GM12878 (cell line): ENCODE data around the gene VWA3B. TPM values are rescaled to one million over a fixed set of nuclear protein-coding genes. Genes with fewer than 3 reads are reported as not detected.

Source experiments
- CBX5 ChIP-seq: sonication (generic); IDR thresholded peaks from 2 replicates; pipeline ENCODE4 v1.6.1; 2016; ENCODE audit warnings: low read depth, moderate library complexity, mild to moderate bottlenecking, inconsistent platforms
- CHD4 ChIP-seq: fragments of 200-600 bp; sonication (generic); IDR thresholded peaks from 2 replicates; pipeline ENCODE4 v1.6.1; 2016; ENCODE audit warnings: mild to moderate bottlenecking
- GATAD2B ChIP-seq: fragments of 450-650 bp; conservative IDR thresholded peaks from 2 replicates; pipeline ENCODE4 v1.6.1; 2017; ENCODE audit warnings: low read depth, mild to moderate bottlenecking, moderate library complexity
- MEF2B ChIP-seq: fragments of 450-650 bp; IDR thresholded peaks from 2 replicates; pipeline ENCODE4 v1.6.1; 2018; ENCODE audit warnings: mild to moderate bottlenecking, moderate library complexity; ENCODE audit not compliant: partially characterized antibody, poor library complexity, severe bottlenecking
- RAD21 ChIP-seq: IDR thresholded peaks from 2 replicates; pipeline ENCODE4 v1.6.1; 2011; ENCODE audit warnings: mild to moderate bottlenecking, low read depth, low read length, moderate library complexity; ENCODE audit not compliant: insufficient read depth
- RB1 ChIP-seq: fragments of 450-650 bp; formaldehyde crosslinking; IDR thresholded peaks from 2 replicates; pipeline ENCODE4 v1.6.1; 2017; ENCODE audit warnings: mild to moderate bottlenecking, borderline replicate concordance
- SMC3 ChIP-seq: IDR thresholded peaks from 2 replicates; pipeline ENCODE4 v1.6.1; 2011; ENCODE audit warnings: low read length, improper control_type of control experiment, borderline replicate concordance
- SPI1 ChIP-seq: IDR thresholded peaks from 2 replicates; pipeline ENCODE4 v1.6.1; 2011; ENCODE audit warnings: low read depth, mild to moderate bottlenecking, low read length, moderate library complexity, borderline replicate concordance; ENCODE audit not compliant: insufficient read depth
- ZNF24 ChIP-seq: fragments of 450-650 bp; IDR thresholded peaks from 2 replicates; pipeline ENCODE4 v1.6.1; 2017; ENCODE audit warnings: antibody characterized with exemption, mild to moderate bottlenecking
- polyA plus RNA-seq, 11 experiments: library from polyadenylated mRNA; depleted of rRNA in 4 of 11; unstranded in 6 of 11; stranded (reverse) in 5 of 11; fragments of >200 nt; fragmentation: Nextera tagmentation in 4 of 11; fragmentation: Illumina TruSeq in 1 of 11; extraction: Ambion mirVana in 4 of 11; extraction: Trizol in 1 of 11; gene quantifications; 1 replicate in 1 of 11; 2 replicates in 10 of 11; pipeline versions ENCODE4 v1.2.1 to v1.2.3, GENCODE V29; 2011 to 2016; ENCODE audit warnings: inconsistent platforms in 2 of 11, missing spikeins in 2 of 11, low read depth in 1 of 11
- total RNA-seq, 4 experiments: library from RNA; depleted of rRNA in 3 of 4; stranded (reverse); fragments of >200 nt in 3 of 4; fragmentation: Illumina TruSeq in 1 of 4; extraction: Trizol in 1 of 4; gene quantifications; 2 replicates each; pipeline versions ENCODE4 v1.2.1 to v1.2.3, GENCODE V29; 2013 to 2021
- TF ChIP-seq, protein P1 (sequence below): fragments of 450-650 bp; IDR thresholded peaks from 2 replicates; pipeline ENCODE4 v1.6.1; 2017; ENCODE audit warnings: borderline replicate concordance
- TF ChIP-seq, protein P2 (sequence below): IDR thresholded peaks from 2 replicates; pipeline ENCODE4 v1.6.1; 2012; ENCODE audit warnings: low read depth, low read length, improper control_type of control experiment
- TF ChIP-seq, protein P3 (sequence below): fragments of 450-650 bp; IDR thresholded peaks from 2 replicates; pipeline ENCODE4 v1.6.1; 2017; ENCODE audit warnings: mild to moderate bottlenecking

Gene VWA3B
- total and polyA plus RNA-seq, 10 of the 15 experiments (the other 5 are each of a cell fraction or from before 2014, with no cell fraction given) = 0.04 to 0.86 (median 0.19) TPM; not detected in 4

DNA sequence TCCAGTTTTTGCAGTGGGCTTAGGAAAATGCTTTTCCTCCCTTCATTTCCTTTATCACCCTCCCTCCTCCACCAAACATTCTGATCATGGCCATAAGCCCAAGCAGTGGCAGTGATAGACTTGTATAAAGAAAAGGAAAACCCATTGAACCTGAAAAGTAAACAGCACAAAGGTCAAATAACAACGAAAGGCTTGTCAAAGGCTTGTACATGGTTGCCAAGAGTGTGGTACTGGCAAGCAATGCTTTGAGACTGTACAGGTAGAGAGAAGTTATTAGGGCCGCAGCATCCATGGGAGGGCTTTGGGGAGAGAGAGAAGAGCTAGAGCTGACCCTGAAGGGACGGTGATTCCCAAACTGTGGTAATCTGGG lies 2.1 kb upstream of the VWA3B start (continued):
- TF ChIP-seq GATAD2B (no peak), MEF2B (no peak), SMC3 (no peak), RB1 (no peak), ZNF24 (no peak), RAD21 (no peak), CHD4 (no peak), CBX5 (no peak), SPI1 (no peak)
- TF ChIP-seq, protein P1, sequence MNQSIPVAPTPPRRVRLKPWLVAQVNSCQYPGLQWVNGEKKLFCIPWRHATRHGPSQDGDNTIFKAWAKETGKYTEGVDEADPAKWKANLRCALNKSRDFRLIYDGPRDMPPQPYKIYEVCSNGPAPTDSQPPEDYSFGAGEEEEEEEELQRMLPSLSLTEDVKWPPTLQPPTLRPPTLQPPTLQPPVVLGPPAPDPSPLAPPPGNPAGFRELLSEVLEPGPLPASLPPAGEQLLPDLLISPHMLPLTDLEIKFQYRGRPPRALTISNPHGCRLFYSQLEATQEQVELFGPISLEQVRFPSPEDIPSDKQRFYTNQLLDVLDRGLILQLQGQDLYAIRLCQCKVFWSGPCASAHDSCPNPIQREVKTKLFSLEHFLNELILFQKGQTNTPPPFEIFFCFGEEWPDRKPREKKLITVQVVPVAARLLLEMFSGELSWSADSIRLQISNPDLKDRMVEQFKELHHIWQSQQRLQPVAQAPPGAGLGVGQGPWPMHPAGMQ = no peak
- TF ChIP-seq, protein P2, sequence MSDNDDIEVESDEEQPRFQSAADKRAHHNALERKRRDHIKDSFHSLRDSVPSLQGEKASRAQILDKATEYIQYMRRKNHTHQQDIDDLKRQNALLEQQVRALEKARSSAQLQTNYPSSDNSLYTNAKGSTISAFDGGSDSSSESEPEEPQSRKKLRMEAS = no peak
- TF ChIP-seq, protein P3, sequence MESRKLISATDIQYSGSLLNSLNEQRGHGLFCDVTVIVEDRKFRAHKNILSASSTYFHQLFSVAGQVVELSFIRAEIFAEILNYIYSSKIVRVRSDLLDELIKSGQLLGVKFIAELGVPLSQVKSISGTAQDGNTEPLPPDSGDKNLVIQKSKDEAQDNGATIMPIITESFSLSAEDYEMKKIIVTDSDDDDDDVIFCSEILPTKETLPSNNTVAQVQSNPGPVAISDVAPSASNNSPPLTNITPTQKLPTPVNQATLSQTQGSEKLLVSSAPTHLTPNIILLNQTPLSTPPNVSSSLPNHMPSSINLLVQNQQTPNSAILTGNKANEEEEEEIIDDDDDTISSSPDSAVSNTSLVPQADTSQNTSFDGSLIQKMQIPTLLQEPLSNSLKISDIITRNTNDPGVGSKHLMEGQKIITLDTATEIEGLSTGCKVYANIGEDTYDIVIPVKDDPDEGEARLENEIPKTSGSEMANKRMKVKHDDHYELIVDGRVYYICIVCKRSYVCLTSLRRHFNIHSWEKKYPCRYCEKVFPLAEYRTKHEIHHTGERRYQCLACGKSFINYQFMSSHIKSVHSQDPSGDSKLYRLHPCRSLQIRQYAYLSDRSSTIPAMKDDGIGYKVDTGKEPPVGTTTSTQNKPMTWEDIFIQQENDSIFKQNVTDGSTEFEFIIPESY = no peak
